Stimulated activated naive B cell treated with anti-CD40 and anti-IgM and Interleukin-4, amounts not matched to agents 10 μg/mL and 1 μg/mL and 100 μg/mL, for 72 hours (primary cell): Measurements from ENCODE around the gene MSMO1.

Experiments
- ATAC-seq, 2 donors: fragments of 150-1000 bp; cut with Tn5 transposase; replicated peaks; 2 replicates each; pipeline ENCODE4 v1.10.0; 2021; ENCODE audit warnings: moderate library complexity in 1 of 2
- DNase-seq: peaks from one replicate; pipeline ENCODE4 v3.0.0; 2021
- H3K27ac Mint-ChIP-seq: one replicate; pipeline ENCODE4 v1.8.0; 2022; ENCODE audit warnings: mild to moderate bottlenecking, mixed read lengths
- H3K27me3 Mint-ChIP-seq, 2 donors: one replicate each; pipeline ENCODE4 v1.8.0; 2022; ENCODE audit warnings: mixed read lengths in 2 of 2
- H3K36me3 Mint-ChIP-seq, 2 donors: one replicate each; pipeline ENCODE4 v1.8.0; 2022; ENCODE audit warnings: mixed read lengths in 2 of 2, mild to moderate bottlenecking in 1 of 2
- H3K4me1 Mint-ChIP-seq, 2 donors: one replicate each; pipeline ENCODE4 v1.8.0; 2022; ENCODE audit warnings: mixed read lengths in 2 of 2, mild to moderate bottlenecking in 1 of 2
- H3K4me3 Mint-ChIP-seq, 2 donors: one replicate each; pipeline ENCODE4 v1.8.0; 2022; ENCODE audit warnings: mild to moderate bottlenecking in 2 of 2, mixed read lengths in 2 of 2, moderate library complexity in 1 of 2
- H3K9me3 Mint-ChIP-seq, 2 donors: one replicate each; pipeline ENCODE4 v1.8.0; 2022; ENCODE audit warnings: mixed read lengths in 2 of 2, mild to moderate bottlenecking in 1 of 2

The MSMO1 gene

DNA sequence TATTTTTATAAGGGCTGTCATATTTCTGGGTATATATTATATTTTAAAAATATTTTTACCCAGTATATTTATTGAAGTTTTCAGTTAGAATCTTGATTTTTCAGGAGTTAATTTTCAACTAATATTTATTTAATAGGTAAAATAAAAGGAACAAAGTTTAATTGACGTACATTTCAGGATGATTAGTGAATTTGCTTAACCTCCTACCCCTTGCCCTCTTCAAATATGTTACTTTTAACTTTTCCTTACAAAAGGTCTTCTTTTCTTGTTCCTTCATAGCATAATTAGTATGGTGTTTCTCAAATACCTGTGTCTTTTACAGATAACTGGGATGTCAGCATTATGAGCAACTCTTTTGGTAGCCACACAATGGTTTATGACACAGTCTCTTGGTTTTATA, 24.8 kb upstream of the MSMO1 start:
- ATAC-seq (no peak), DNase-seq (no peak)
- no peak overlapping the region for H3K27ac Mint-ChIP-seq
- H3K27me3 Mint-ChIP-seq = no peaks in the 10 kb centered on the region
- peaks cover 24 to 40% of the 10 kb centered on the region in 2 donors for H3K36me3 Mint-ChIP-seq
- no peaks in the 10 kb centered on the region for H3K9me3 Mint-ChIP-seq
- H3K4me1 Mint-ChIP-seq = peaks cover 10 to 11% of the 10 kb centered on the region in 2 donors
- H3K4me3 Mint-ChIP-seq = no peak overlapping the region

DNA sequence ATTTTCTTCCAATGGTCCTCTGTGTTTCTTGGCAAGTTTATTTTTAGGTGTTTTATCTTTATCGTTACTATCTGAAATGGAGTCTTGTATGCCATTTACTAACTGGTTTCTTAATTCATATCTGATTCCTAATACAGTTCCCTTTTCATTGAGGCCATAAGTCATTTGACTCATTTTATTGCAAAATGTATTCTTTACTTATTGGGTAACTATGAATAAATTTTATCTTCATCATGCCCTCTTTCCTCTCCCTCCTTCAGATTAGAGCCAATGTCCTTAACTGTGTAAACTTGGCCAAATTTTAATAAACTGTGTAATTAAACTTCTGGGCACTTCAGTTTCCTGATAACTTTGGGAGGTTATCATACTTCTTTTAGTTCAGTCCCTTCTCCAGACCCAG, 19.3 kb upstream of the MSMO1 start:
- H3K4me3 Mint-ChIP-seq = no peak overlapping the region
- no peaks in the 10 kb centered on the region for H3K4me1 Mint-ChIP-seq
- no peaks in the 10 kb centered on the region for H3K27me3 Mint-ChIP-seq
- ATAC-seq (no peak), DNase-seq (no peak)
- no peaks in the 10 kb centered on the region for H3K9me3 Mint-ChIP-seq
- peaks cover 27 to 51% of the 10 kb centered on the region in 2 donors for H3K36me3 Mint-ChIP-seq
- no peak overlapping the region for H3K27ac Mint-ChIP-seq

DNA sequence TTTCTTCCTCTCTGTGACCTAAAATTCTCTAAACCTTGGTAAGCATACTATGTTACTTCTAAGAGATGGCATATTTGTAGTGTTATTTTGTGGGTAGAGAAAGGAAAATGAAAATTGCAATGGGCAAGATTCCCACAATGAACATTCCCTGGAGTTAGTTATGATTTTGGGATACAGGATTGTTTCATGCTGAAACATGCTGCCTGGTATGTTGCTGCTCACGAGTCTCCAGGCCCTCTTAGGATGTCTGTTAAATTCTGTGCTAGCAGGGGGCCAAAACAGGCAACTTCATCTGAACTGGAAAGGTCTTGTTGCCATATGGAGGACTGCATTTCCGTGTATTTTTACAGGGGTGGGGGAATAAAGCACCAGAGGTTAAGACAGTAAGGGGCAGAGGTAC, 18.9 kb upstream of the MSMO1 start:
- peaks cover 27 to 51% of the 10 kb centered on the region in 2 donors for H3K36me3 Mint-ChIP-seq
- no peaks in the 10 kb centered on the region for H3K27me3 Mint-ChIP-seq
- ATAC-seq (no peak), DNase-seq (no peak)
- no peak overlapping the region for H3K4me3 Mint-ChIP-seq
- no peaks in the 10 kb centered on the region for H3K9me3 Mint-ChIP-seq
- H3K27ac Mint-ChIP-seq = no peak overlapping the region
- no peaks in the 10 kb centered on the region for H3K4me1 Mint-ChIP-seq

DNA sequence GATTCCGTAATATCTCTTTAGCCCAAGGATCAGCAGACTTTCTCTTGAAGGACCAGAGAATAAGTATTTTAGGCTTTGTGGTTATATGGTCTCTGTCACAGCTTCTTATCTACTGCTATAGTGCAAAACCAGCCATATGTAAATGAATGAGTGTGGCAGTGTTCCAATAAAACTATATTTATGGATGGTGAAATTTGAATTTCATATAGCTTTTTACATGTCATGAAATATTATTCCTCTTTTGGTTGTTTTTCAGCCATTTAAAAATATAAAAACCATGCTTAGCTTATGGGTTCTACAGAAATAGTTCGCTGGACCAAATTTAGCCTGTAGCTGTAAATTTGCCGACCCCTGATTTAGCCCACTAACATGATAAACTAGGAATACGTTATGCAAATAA, 18.0 kb upstream of the MSMO1 start:
- no peak for ATAC-seq
- H3K36me3 Mint-ChIP-seq = peaks cover 26 to 52% of the 10 kb centered on the region in 2 donors

DNA sequence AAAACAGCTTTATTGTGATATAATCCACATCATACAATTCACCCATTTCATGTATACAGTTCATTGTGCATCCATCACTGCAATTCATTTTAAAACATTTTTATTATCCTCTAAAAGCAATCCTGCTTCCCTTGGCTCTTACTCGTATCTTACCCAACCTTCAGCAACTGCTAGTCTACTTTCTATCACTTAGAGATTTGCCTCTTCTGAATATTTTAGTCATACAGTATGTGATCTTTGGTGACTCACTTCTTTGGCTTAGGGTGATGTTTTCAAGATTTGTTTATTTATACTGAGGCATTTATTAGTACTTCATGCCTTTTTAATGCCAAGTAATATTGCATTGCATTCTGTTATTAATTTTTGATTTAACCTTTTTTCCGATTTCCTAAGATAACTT, 15.0 kb upstream of the MSMO1 start:
- H3K4me3 Mint-ChIP-seq = no peak overlapping the region
- H3K9me3 Mint-ChIP-seq = no peaks in the 10 kb centered on the region
- H3K27me3 Mint-ChIP-seq = no peaks in the 10 kb centered on the region
- DNase-seq (no peak), ATAC-seq (no peak)
- H3K27ac Mint-ChIP-seq = no peak overlapping the region
- H3K36me3 Mint-ChIP-seq = peaks cover 21 to 49% of the 10 kb centered on the region in 2 donors
- peaks cover 0 to 8% of the 10 kb centered on the region in 2 donors for H3K4me1 Mint-ChIP-seq

More for the DNA sequence above, 18.0 kb upstream of the MSMO1 start:
- Mint-ChIP-seq H3K9me3 (no peaks in the 10 kb centered on the region), H3K27me3 (no peaks in the 10 kb centered on the region), H3K4me3 (no peak overlapping the region), H3K27ac (no peak overlapping the region), H3K4me1 (peaks cover 0 to 4% of the 10 kb centered on the region in 2 donors)
- no peak for DNase-seq

DNA sequence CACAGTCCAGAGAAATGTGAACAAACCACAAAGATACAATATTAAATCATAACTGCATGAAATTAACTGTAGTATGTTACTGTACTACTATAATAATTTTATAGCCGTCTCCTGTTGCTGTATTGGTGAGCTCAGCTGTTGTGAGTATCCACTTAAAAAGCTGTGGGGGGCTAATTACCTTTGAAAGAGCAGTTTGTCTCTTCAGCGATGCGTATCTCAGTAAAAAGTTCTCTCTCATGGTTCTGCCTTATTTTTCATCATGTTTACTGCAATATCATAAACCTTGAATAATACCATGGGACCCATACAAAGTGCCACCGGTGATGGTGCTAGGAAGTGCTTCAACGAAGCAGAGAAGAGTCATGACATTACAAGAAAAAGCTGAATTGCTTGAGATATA, 8.4 kb upstream of the MSMO1 start:
- no peak for ATAC-seq
- Mint-ChIP-seq H3K4me3 (no peak overlapping the region), H3K4me1 (peaks cover 2 to 19% of the 10 kb centered on the region in 2 donors), H3K27ac (no peak overlapping the region), H3K36me3 (peaks cover 8 to 24% of the 10 kb centered on the region in 2 donors), H3K9me3 (no peaks in the 10 kb centered on the region), H3K27me3 (no peaks in the 10 kb centered on the region)
- no peak for DNase-seq

DNA sequence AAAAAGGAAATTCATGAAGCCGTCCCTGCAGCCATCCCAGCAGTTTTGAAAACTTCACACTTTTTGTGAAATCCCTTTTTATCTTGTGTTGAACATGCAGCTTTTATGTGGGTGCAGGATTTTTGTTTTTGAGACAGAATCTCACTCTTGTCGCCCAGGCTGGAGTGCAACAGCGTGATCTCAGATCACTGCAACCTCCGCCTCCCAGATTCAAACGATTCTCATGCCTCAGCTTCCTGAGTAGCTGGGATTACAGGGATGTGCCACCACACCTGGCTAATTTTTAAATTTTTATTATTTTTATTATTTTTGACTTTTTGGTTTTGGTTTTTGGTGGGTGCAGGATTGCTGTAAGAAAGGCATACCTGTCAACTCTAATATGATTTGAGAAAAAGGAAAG, 8.0 kb upstream of the MSMO1 start:
- no peak for ATAC-seq

DNA sequence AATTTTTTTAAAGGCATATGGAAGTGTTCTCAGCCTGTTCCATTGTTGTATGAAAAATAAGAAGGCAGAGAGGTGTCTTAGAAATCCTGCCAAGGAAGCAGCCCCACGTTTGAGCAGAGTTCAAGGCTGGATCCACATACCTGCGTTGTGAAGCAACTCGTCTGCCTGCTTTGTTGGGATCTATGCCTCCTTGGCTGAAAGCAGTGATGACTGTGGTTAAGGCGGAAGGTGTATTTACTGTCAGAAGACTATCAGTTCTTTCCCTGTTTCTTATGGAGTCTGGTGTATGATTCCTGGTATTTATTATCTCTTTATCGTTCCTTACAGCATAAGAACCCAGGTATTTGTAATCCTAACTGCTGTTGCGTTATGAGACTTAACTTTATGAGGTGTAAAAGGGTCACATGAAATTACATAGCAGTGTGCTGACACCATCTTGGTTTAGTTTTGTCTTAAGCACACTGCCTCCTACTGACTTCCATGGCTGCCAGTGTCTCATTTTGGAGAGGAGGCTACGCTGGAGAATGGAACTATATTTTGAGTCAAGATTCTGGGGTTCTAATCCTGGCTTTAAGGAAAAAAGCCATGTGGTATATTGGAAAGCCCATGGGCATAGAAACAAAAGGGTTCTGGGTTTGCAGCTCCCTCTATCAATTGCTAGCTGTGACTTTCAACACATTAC, 3.1 kb upstream of the MSMO1 start:
- DNase-seq = no peak

More for the DNA sequence above, 8.0 kb upstream of the MSMO1 start:
- Mint-ChIP-seq H3K4me3 (no peak overlapping the region), H3K9me3 (no peaks in the 10 kb centered on the region), H3K27ac (no peak overlapping the region), H3K27me3 (no peaks in the 10 kb centered on the region), H3K4me1 (peaks cover 2 to 15% of the 10 kb centered on the region in 2 donors), H3K36me3 (peaks cover 10 to 28% of the 10 kb centered on the region in 2 donors)
- no peak for DNase-seq

DNA sequence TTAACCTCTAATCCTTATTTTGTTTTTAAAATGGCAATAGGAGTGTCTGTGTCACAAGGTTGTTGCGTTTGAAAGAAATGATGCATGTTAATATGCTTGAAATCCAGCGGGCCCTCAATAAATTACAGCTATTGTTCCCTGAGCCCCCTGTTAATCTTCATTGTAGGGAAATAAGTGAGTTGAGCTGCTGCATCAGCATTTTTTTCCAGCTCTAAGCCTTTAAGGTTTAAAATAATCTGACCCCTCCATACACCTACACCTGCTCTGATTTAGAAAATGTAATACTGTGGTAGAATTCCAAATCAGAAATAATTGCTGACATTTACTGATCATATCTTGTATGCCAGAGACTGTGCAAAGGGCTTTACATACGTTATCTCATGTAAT, 2.6 kb upstream of the MSMO1 start:
- peaks cover 8 to 21% of the 10 kb centered on the region in 2 donors for H3K36me3 Mint-ChIP-seq
- DNase-seq = no peak
- no peak overlapping the region for H3K27ac Mint-ChIP-seq
- no peak overlapping the region for H3K4me3 Mint-ChIP-seq
- H3K4me1 Mint-ChIP-seq = peaks cover 15 to 25% of the 10 kb centered on the region in 2 donors
- no peaks in the 10 kb centered on the region for H3K27me3 Mint-ChIP-seq
- no peak for ATAC-seq
- no peaks in the 10 kb centered on the region for H3K9me3 Mint-ChIP-seq

More for the DNA sequence above, 3.1 kb upstream of the MSMO1 start:
- H3K9me3 Mint-ChIP-seq = no peaks in the 10 kb centered on the region
- peaks cover 8 to 21% of the 10 kb centered on the region in 2 donors for H3K36me3 Mint-ChIP-seq
- no peak for ATAC-seq
- no peak overlapping the region for H3K4me3 Mint-ChIP-seq
- H3K4me1 Mint-ChIP-seq = peaks cover 12 to 25% of the 10 kb centered on the region in 2 donors
- no peaks in the 10 kb centered on the region for H3K27me3 Mint-ChIP-seq
- H3K27ac Mint-ChIP-seq = no peak overlapping the region

DNA sequence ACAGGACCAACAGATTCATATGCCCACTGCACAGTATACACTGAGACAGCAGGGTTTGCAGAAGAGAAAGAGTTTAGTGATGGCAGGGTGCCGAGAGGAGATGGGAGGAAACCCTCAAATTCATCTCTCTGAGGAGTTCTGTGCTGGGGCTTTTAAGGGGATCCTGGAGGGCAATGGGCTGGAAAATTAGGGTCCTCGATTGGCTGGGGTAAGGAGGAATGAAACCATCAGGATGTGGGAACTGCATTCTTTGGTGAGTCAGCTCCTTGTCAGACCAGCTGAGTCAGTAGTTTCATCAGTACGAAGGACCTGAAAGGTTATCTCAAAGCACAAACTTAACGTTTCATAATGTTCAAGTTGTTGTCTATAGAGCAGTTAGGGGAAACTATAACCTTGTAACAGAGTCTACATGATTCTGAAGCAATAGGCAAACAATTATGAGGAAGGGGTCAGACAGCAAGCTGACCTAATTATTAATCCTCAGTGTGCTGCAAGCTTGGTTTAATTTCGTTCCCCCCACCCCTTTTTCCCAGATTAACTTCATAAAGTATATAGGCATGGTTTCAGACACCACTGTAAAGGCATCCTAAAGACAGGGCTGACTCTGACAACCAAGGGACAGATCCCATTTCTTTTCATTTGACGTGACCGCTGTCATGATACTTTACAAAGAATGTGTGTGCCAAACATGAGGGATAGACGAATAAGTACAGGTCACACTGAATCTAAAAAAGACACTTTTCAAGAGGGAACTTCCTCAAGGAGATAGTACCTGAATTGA, 1.5 kb upstream of the MSMO1 start:
- no peaks in the 10 kb centered on the region for H3K9me3 Mint-ChIP-seq
- H3K27me3 Mint-ChIP-seq = no peaks in the 10 kb centered on the region
- peak overlapping the region; percentile 52 for H3K27ac Mint-ChIP-seq
- H3K4me3 Mint-ChIP-seq = peak overlapping the region; percentile 15 to 22
- peaks cover 21 to 27% of the 10 kb centered on the region in 2 donors for H3K4me1 Mint-ChIP-seq
- DNase-seq (no peak), ATAC-seq (no peak)
- H3K36me3 Mint-ChIP-seq = peaks cover 14 to 27% of the 10 kb centered on the region in 2 donors

DNA sequence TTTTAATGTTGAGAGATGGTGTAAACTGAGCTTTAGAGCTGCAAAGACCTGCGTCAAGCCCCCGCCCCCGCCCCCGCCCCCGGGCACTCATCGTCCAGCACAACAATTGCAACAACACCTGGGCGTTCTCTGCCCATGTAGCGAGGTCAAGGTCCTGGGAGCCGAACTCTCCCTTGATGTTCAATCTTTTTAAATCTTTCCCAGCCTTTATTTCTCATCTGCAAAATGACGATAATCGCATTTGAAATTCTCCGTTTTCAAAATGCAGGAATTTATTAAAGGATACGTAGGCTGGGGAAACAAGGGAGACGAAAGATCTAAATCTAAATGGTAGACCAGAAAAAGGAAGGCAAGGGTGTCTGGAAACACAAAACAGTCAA, 648 bp upstream of the MSMO1 start:
- Mint-ChIP-seq H3K4me1 (peaks cover 25 to 31% of the 10 kb centered on the region in 2 donors), H3K4me3 (no peak overlapping the region), H3K27me3 (no peaks in the 10 kb centered on the region), H3K36me3 (peaks cover 19 to 32% of the 10 kb centered on the region in 2 donors), H3K27ac (no peak overlapping the region), H3K9me3 (no peaks in the 10 kb centered on the region)
- DNase-seq (no peak), ATAC-seq (peak; percentile 15 to 20)

DNA sequence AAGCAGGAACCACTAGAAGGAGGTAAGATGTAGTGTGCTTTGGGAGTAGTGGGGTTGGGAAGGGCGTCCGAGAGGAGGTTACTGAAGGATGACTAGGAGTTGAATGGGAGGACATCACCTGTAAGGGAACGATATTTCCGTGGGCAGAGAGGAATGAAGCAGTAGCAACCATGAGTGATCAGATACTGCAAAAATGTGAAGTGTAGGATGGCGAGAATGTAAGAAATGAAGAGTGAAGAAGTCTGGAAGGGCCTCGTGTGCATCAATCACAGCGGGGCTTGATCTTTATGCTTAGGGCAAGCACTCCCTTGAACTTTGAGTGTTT, 594 bp downstream of the MSMO1 start:
- peak in 1 of 2 donors; percentile 0 for ATAC-seq
- no peak for DNase-seq
- Mint-ChIP-seq H3K27ac (no peak overlapping the region), H3K36me3 (peaks cover 26 to 42% of the 10 kb centered on the region in 2 donors), H3K4me1 (peaks cover 34 to 42% of the 10 kb centered on the region in 2 donors), H3K9me3 (no peaks in the 10 kb centered on the region), H3K27me3 (no peaks in the 10 kb centered on the region), H3K4me3 (no peak overlapping the region)

DNA sequence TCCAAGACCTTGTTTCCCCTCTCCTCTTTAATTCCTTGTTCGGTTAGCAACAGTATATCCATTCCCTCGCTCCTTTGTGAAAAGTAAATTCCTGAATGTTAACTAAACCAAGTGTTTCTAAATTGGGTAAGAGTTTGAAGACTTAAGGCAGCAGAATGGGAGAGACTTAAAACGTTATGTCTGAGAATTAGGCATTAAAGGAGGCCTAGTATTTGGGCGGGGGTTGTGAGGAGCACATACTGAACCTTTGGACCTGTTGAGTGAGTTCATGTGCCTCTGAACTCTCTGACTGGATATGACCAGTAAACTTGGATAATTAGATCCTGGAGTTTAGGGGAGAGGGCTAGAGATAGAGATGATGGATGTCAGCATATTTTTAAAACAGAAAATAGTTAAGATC, 1.2 kb downstream of the MSMO1 start:
- Mint-ChIP-seq H3K4me3 (no peak overlapping the region), H3K27ac (no peak overlapping the region), H3K4me1 (peaks cover 34 to 42% of the 10 kb centered on the region in 2 donors), H3K9me3 (no peaks in the 10 kb centered on the region), H3K27me3 (no peaks in the 10 kb centered on the region), H3K36me3 (peaks cover 23 to 38% of the 10 kb centered on the region in 2 donors)
- ATAC-seq (no peak), DNase-seq (no peak)

DNA sequence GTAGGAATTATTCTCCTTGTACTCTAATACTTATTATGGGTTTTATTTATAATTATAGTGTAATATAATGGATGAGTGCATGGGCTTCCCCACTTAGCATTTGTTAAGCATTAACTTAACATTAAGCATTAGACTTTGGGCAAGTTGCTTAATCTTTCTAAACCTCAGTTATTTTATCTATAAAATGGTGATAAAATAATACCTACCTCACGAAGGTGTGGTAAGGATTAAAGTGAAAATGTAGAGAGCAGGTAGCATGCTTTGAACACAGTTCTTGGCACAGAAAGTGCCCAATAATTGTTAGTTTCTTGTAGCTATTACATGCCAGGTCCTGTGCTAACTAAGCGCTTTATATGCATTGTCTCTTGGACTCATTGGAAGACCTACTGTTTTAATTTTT, 2.6 kb downstream of the MSMO1 start:
- H3K9me3 Mint-ChIP-seq = no peaks in the 10 kb centered on the region
- H3K4me1 Mint-ChIP-seq = peaks cover 35 to 45% of the 10 kb centered on the region in 2 donors
- no peaks in the 10 kb centered on the region for H3K27me3 Mint-ChIP-seq
- DNase-seq (no peak), ATAC-seq (no peak)
- H3K27ac Mint-ChIP-seq = peak overlapping the region; percentile 33
- peaks cover 24 to 38% of the 10 kb centered on the region in 2 donors for H3K36me3 Mint-ChIP-seq
- peak overlapping the region; percentile 53 to 69 for H3K4me3 Mint-ChIP-seq

DNA sequence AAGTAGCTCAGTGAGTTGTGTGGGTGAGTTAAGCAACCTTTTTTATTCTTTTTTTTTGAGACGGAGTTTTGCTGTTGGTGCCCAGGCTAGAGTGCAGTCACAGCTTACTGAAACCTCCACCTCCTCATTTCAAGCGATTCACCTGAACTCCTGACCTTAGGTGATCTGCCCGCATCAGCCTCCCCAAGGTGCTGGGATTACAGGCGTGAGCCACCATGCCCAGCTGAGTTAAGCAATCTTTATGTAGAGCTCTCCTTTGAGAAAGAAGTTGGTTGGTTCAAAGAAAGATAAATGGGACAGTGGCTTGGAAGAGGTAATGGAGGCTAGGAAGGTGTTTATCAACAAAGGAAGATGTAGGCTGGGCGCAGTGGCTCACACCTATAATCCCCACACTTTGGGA, 3.2 kb downstream of the MSMO1 start:
- ATAC-seq (no peak), DNase-seq (no peak)
- Mint-ChIP-seq H3K36me3 (peaks cover 28 to 39% of the 10 kb centered on the region in 2 donors), H3K4me3 (peak overlapping the region; percentile 52 to 53), H3K4me1 (peaks cover 32 to 43% of the 10 kb centered on the region in 2 donors), H3K9me3 (no peaks in the 10 kb centered on the region), H3K27ac (peak overlapping the region; percentile 33), H3K27me3 (no peaks in the 10 kb centered on the region)
